GM12892 (cell line): ENCODE data around the gene FBXO41.

ENCODE experiments used
- DNase-seq: peaks from one replicate; pipeline ENCODE4 v3.0.0; 2011; ENCODE audit not compliant: insufficient read length
- FAIRE-seq: peaks from 2 replicates; lab custom pipeline; 2011; peaks lifted over from hg19 to GRCh38; lab: Jason Lieb, UNC
- POLR2A ChIP-seq: IDR thresholded peaks from 2 replicates; pipeline ENCODE4 v1.6.1; 2011; ENCODE audit warnings: low read depth, low read length, control low read depth
- POLR2AphosphoS5 ChIP-seq: IDR thresholded peaks from 2 replicates; pipeline ENCODE4 v1.6.1; 2011; ENCODE audit warnings: low read depth, low read length, control low read depth
- TAF1 ChIP-seq: IDR thresholded peaks from 2 replicates; pipeline ENCODE4 v1.6.1; 2011; ENCODE audit warnings: low read depth, mild to moderate bottlenecking, control low read depth, low read length, borderline replicate concordance

Gene FBXO41

DNA sequence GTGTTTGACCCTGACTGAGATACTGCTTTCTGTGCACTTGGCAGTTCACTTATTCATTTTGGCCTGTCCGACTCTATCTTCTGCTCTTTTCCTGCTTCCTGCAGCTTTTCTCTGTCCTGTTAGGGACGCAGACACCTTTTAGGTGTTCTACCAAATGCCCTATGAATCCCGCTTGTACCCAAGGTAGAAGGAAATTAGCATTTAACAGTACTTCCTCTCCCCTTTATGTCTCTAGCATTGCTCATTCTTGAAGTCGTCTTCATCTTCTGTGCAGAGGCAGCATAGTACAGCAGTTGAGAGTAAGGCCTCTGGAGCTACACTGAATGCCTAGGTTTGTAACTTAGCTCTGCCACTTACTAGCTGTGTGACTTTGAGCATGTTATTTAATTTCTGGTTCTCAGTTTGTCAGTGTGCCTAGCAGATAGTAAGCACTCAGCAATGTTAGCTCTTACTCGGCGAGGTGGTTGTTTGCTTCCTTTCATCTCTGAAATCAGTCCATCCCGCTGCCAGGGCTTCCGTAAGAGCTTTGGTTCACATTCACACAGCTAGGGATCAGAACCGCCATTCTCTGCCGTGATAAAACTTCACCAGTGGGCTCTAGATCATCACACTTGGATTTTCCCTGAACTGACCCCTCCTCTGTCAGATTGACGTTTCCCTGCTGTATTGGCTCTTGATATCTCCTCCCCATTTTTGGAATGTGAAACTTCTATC is 48.8 kb downstream of the FBXO41 start:
- TF ChIP-seq POLR2A (no peak), TAF1 (no peak), POLR2AphosphoS5 (no peak)
- FAIRE-seq (no peak), DNase-seq (no peak)

DNA sequence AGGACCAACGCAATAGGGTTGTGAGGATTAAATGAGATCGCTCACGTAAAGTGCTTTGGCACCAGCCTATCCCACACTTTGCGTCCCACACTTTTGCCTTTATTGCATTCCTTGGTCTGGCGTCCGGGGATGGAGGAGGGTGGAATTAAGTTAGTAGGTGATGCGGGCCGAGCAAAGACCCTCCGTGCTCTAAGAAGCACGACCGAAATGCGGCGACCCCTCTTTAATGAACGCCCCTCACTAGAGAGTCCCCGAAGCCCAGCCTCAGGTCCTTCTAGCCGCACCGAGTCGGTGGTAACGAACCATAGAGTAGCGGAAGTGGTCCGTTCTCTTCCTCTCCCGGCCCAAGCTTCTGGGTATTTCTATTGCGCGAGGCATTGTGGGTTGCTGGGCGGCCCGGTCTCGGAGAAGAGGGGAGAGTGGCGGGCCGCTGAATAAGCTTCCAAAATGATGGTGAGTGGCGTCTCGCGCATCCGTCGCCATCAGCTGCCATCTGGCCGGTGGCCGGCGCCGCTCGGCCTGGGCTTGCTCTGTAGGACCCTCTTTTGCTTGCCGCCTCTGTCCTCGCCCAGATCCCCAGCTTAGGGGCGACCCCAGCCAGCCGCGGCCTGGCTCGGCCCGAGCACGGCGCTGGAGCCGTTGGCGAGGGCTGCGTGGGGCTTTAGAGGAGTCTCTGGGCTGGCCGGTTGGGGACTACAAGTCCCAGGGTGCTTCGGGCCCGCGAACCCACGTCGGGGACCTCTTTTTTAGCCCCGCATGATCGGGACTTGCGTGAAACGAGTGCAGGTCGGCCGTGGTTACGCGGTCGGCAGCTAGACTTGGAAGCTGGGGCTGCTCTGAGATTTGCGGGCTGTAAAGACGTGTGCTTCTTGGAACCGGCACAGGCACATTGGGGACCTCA is 50.1 kb downstream of the FBXO41 start, which contains the start of gene CCT7:
Gene CCT7 (plus strand): TSS at position 377 of the 901 bp plus-strand sequence. CDS start 71 bp downstream, at position 448.
- peak; percentile 81 for DNase-seq
- peak; percentile 42 for FAIRE-seq
- TF ChIP-seq POLR2AphosphoS5 = peak; percentile 98
- TF ChIP-seq TAF1 = peak; percentile 99
- peak; percentile 98 for TF ChIP-seq POLR2A

DNA sequence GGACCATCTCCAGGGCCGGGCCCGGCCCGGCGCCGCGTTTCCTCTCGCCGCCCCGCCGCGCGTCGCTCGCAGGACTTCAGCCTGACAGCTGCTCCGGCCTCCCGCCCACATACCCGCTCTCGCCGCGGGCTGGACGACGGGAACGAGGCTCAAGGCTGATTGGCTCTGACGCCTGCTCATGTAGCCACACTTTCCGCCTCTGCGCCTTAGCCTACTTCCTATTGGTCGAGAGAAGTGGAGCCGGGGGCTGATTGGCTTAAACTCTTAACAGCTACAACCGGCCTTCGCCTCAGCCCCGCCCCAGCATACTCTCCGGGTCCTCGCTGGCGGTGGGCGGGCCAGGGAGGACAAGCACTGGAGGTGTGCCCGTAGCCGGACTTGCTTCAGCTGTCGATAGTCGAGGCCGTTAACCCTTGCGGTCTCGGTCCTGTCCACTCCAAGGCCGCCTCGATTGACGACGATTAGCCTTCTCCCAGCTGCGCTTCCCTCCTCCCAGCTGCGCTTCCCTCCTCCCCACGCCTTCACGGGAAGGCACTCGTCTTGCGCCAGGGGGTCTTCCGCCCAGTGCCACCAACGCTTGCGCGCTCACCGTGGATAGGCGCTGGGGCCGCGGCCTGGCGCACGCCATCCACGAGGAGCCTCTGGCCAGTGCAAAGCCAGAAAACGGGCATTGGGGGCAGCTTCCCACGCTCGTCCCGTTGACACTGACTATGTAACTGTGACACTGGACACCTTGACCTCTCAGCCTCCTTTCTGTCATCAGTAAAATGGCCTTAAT is 50.9 kb downstream of the FBXO41 start, which contains the start of gene PRADC1:
Gene PRADC1 (minus strand): TSS at position 86 of the 778 bp plus-strand sequence. CDS start 79 bp downstream, at position 7.
- TF ChIP-seq POLR2AphosphoS5 (peak; percentile 45; the same call in 1 of the 2 replicates), POLR2A (peak; percentile 62; the same call in 1 of the 2 replicates), TAF1 (no peak)
- FAIRE-seq = peak; percentile 94
- DNase-seq = peak; percentile 97

DNA sequence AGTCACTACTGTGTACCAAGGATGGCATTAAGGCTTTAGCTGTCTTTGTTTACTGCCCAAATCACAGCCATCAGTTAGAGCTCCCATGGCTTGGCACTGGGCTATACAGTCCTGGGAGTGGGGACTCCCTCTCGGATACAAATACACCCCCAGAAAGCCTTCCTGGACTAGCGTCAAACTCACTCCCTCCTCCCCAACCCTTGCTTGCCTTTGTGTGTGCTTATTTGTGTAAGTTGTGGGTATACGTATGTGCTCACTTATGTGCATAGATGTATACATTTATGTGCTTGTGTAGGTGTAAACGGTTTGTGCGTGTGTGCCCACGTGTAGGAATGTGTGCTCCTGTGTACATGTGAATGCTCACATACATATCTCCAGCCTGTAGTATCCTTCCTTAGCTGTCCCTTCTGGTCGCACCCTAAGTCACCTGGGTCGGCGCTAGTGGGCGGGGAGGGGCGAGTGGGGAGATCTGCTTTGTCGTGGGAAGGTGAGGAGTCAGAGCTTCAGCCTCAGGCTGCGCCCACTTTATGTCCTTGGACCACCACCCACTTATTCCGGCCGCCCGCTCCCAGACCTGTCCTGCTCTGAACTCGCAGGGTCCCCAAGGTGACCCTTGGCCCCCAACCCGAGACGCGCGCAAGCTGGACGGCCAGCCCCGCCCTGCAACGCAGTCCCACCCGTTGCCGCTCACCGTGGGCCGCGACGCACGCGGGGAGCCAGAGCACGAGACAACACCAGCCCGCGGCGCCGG is 51.7 kb downstream of the FBXO41 start:
- no peak for DNase-seq
- FAIRE-seq = no peak
- no peak for TF ChIP-seq POLR2A
- no peak for TF ChIP-seq TAF1
- no peak for TF ChIP-seq POLR2AphosphoS5

DNA sequence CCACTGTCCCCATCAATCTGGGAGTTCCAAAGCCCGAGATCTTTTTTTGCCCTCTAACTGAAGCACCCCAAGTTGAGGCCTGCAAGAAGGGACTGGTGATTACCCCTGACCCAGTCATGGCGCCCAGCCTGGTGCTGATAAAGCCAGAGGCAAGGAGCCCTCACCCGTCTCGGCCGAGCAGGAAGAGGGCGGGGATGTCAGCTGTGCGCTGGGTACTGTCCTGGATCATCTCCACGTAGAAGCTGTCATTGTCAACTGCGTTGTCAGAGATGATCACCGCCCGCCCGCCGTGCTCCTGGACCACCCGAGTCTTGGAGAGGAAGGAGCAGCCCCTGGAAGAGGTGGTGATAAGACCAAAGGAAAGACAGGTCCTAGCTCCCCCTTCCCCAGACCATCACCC is 55.6 kb downstream of the FBXO41 start:
- no peak for TF ChIP-seq POLR2A
- no peak for TF ChIP-seq TAF1
- TF ChIP-seq POLR2AphosphoS5 = no peak
- DNase-seq (no peak), FAIRE-seq (no peak)

DNA sequence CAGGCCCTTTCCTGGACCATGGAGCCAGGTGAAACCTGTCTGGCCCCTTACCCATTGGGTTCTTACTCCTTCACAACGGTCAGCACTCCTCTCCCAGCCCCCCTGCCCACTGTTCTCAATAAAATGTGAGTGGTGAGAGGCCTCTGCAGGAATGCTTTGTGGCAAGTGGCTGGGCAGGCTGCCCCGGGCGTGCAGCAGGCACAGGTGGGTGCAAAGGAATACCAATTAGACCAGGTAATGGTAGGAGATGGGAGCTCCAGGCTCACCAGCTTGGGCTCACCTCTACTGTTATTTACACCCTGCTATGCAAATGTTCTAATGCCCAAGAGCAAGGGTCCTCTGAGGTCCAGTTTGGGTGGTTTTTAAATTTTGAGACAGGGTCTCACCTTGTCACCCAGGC is 57.2 kb downstream of the FBXO41 start:
- TF ChIP-seq POLR2AphosphoS5 (no peak), TAF1 (no peak), POLR2A (no peak)
- FAIRE-seq (no peak), DNase-seq (no peak)

DNA sequence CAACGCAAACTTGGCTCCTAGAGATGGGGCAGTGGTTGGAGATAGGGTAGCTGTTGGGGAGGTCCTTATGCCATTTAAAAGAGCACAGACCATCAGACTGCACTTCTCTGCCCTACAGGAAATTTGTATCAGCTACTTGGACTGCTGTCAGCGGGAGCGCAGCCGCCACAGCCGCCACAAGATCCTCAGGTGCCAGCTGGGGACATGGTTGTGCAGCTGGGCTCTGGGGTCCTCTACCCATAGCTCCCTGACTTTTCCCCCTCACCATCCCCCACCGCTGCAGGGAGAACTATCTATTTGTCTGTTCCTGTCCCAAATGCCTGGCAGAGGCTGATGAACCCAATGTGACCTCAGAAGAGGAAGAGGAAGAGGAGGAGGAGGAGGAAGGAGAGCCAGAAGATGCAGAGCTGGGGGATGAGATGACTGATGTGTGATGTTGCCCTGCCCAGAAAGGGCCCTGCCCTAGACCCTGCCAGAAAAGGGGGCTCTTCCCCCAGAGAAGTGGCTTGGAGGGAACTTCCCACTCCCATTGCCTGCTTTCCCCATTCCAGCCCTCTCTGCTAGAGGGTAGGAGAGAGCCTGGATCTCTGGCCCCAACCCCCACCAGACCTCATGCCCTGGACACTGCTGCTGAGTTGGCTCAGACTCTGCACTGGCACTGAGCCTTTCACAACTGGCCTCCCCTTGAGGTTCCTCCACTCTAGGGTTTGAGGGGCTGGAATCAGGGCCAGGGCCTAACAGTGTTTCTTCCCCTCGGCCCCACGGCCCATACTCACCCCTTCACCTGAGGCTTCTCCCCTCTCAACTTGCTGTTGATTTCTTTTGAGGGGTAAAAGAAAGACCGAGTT is 58.5 kb downstream of the FBXO41 start:
- DNase-seq = no peak
- no peak for FAIRE-seq
- TF ChIP-seq TAF1 (no peak), POLR2AphosphoS5 (no peak), POLR2A (no peak)

DNA sequence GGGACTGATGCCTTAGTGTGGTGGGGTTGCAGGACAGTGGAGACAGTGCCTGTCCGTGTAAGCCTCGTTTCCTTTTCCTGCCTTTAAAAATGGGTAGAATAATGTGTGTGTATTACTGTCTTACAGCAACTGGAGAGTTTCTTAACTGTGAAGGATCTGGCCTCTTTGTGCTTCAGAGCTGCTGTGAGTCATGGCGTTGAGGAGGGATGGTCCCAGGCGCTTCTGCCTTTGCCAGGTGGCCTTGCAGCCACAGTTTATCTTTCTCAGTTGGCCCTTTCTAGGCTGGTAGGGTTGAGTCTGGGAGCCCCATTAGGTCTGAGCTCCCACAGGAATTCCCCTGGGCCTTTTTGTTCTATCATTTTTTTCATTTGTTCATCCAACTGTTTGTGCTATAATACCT is 60.5 kb downstream of the FBXO41 start:
- no peak for TF ChIP-seq POLR2AphosphoS5
- no peak for TF ChIP-seq TAF1
- no peak for TF ChIP-seq POLR2A
- no peak for FAIRE-seq
- DNase-seq = no peak

DNA sequence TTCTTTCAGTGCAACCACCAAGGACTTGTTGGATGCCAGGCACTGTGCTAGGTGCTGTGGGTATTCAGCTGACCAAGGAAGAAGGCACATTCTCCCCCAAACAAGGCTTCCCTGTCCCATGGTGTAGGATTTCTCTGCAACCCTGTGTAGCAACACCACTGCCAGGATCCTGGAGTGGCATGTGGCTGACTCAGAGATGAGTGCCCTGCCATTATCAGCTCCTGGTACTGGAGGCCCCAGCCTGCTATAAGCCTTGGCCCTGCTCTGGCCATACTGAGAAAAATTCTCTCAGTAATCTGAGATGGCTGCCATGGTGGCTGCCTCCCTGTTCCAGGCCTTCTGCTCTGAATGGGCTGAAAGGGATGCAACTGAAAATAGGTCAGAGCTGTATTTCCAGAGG is 66.0 kb downstream of the FBXO41 start:
- TF ChIP-seq TAF1 (no peak), POLR2A (no peak), POLR2AphosphoS5 (no peak)
- FAIRE-seq (no peak), DNase-seq (no peak)

DNA sequence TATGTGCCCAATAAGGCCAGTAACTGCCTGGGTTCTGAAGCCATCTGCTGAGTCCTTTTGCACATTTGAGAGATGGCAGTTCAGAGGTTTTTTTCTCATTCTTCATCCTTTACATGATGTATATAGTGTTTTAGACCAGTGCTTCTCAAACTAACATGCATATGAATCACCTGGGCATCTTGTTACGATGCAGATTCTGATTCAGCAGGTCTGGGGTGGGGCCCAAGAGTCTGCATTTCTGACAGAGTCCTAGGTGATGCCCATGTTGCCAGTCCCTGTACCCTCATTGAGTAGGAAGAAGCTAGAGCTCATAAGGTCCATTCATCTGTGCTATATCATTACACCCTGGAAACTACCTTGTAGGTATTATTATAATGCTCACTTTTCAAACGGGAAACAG is 66.5 kb downstream of the FBXO41 start:
- DNase-seq = no peak
- no peak for TF ChIP-seq POLR2A
- TF ChIP-seq TAF1 = no peak
- no peak for TF ChIP-seq POLR2AphosphoS5
- no peak for FAIRE-seq
